Ovary (tissue), 9 donors: ENCODE results near the gene KPTN. TPM values are rescaled to one million over a fixed set of nuclear protein-coding genes. Genes with fewer than 3 reads are reported as not detected.

Experiments used
- DNase-seq, 5 donors: peaks; one replicate each; pipeline ENCODE4 v3.0.0-alpha.2; 2019 to 2020
- H3K27ac ChIP-seq, 2 donors: fragments of 200-600 bp; one replicate each; pipeline versions ENCODE4 v1.5.1 to v1.8.0; 2019 to 2022
- H3K27me3 ChIP-seq: fragments of 200-600 bp; one replicate; pipeline ENCODE4 v1.8.0; 2022
- H3K36me3 ChIP-seq: fragments of 200-600 bp; sonication (generic); one replicate; pipeline ENCODE4 v1.5.1; 2019
- H3K4me1 ChIP-seq: one replicate; pipeline ENCODE4 v1.8.1; 2013; ENCODE audit warnings: mild to moderate bottlenecking, moderate library complexity; ENCODE audit not compliant: insufficient read depth
- H3K4me3 ChIP-seq: fragments of 200-600 bp; sonication (generic); one replicate; pipeline ENCODE4 v1.5.1; 2017
- H3K9me3 ChIP-seq, 2 donors: fragments of 200-600 bp in 1 of 2; sonication (generic) in 1 of 2; one replicate each; pipeline versions ENCODE4 v1.5.1 to v1.8.1; 2013 to 2019; ENCODE audit warnings: mild to moderate bottlenecking in 1 of 2, moderate library complexity in 1 of 2
- CTCF ChIP-seq, 3 donors: fragments of 450-650 bp in 2 of 3; fragments of 200-600 bp in 1 of 3; IDR thresholded peaks; one replicate each; pipeline versions ENCODE4 v1.5.1 to v1.8.0; 2016 to 2022; ENCODE audit warnings: antibody characterized with exemption in 3 of 3, mild to moderate bottlenecking in 1 of 3
- EP300 ChIP-seq: sonication (generic); formaldehyde crosslinking; IDR thresholded peaks from one replicate; pipeline ENCODE4 v1.6.1; 2017; ENCODE audit warnings: antibody characterized with exemption
- POLR2A ChIP-seq: fragments of 450-650 bp; IDR thresholded peaks from one replicate; pipeline ENCODE4 v1.6.1; 2017; ENCODE audit warnings: antibody characterized with exemption, mild to moderate bottlenecking, moderate library complexity
- WGBS, 3 donors: extraction: QIAGEN DNeasy Blood & Tissue Kit in 1 of 3; methylation state at CpG; one replicate each; pipeline versions ENCODE4 v1.1.5 to v1.1.7; 2013 to 2017; 5-methylcytosine and 5-hydroxymethylcytosine counted together
- intact Hi-C, 4 donors: fragments of 100-400 bp; cut with DNase I; formaldehyde crosslinking; loops; one replicate each; pipeline versions ENCODE4 v1.11.0 to v1.15.1; 2022 to 2023
- polyA plus RNA-seq, 2 donors: library from polyadenylated mRNA; stranded (reverse); fragments of 200-250 nt in 1 of 2; fragments of 350-450 nt in 1 of 2; fragmentation: Illumina TruSeq in 1 of 2; extraction: RNeasy Lipid Tissue Mini Kit (QIAGEN cat#74804) in 1 of 2; gene quantifications; one replicate each; pipeline ENCODE4 v1.2.3, GENCODE V29; 2013 to 2014
- total RNA-seq, 7 donors: library from RNA; depleted of rRNA in 2 of 7; stranded (reverse); fragments of >200 nt in 2 of 7; fragmentation: NEBNext Ultra II Directional in 3 of 7; extraction: Animal tissue kit (Norgen Biotek cat#: 25700) in 3 of 7; gene quantifications; one replicate each; pipeline versions ENCODE4 v1.1.0 to v1.2.4, GENCODE V29; 2016 to 2023
- donor health status: DM: no; HTN: no; CAD: no; lungs with moderate emphysema.
- donor health status: DM: no; HTN: no; CAD: no.
- donor health status: Bipolar disorder and iron deficiency.
- donor health status: DM: yes; HTN: yes; CAD: no.
- donor health status: DM: no; HTN: no; CAD: no.
- donor health status: DM: yes; HTN: yes; CAD: no.

The KPTN gene
- total and polyA plus RNA-seq, 9 donors, result 2.8 to 5.5 (median 4.4) TPM

GRCh38 chr19:47505506-47505905, 21.5 kb upstream of the KPTN start:
- Histone ChIP-seq H3K9me3 (no peaks in the 10 kb centered on the region), H3K4me1 (peaks cover 17% of the 10 kb centered on the region), H3K27me3 (no peaks in the 10 kb centered on the region), H3K36me3 (no peaks in the 10 kb centered on the region), H3K4me3 (no peak overlapping the region), H3K27ac (no peak overlapping the region)
- TF ChIP-seq CTCF (IDR thresholded peaks at IDR 0.05) (no peak), EP300 (no peak), POLR2A (no peak)
- 89 to 94% (median 94%) methylated on average over 6 of the region's 6 CpGs for WGBS, 3 donors
- intact Hi-C loops, result no loop called here
- DNase-seq, result no peak

GRCh38 chr19:47503826-47504150, 19.8 kb upstream of the KPTN start:
- H3K9me3 ChIP-seq, result no peaks in the 10 kb centered on the region
- TF ChIP-seq POLR2A (no peak), EP300 (no peak), CTCF (IDR thresholded peaks at IDR 0.05) (no peak)
- WGBS, 3 donors, result 71 to 89% (median 81%) methylated on average over 5 of the region's 5 CpGs
- DNase-seq, result no peak
- no peaks in the 10 kb centered on the region for H3K27me3 ChIP-seq
- H3K36me3 ChIP-seq, result no peaks in the 10 kb centered on the region
- peaks cover 10% of the 10 kb centered on the region for H3K4me1 ChIP-seq
- intact Hi-C loops, result no loop called here
- H3K4me3 ChIP-seq, result no peak overlapping the region
- no peak overlapping the region for H3K27ac ChIP-seq

- 92 to 97% (median 95%) methylated on average over 12 to 13 of the region's 13 CpGs for WGBS, 3 donors
- Histone ChIP-seq H3K27ac (no peak overlapping the region), H3K9me3 (no peaks in the 10 kb centered on the region), H3K4me3 (no peak overlapping the region), H3K36me3 (no peaks in the 10 kb centered on the region), H3K27me3 (no peaks in the 10 kb centered on the region), H3K4me1 (peaks cover 6% of the 10 kb centered on the region)
- DNase-seq, result no peak
- TF ChIP-seq POLR2A (no peak), CTCF (IDR thresholded peaks at IDR 0.05) (no peak), EP300 (no peak)
- intact Hi-C loops, result no loop called here
Observed at GRCh38 chr19:47503130-47503825, 19.3 kb upstream of the KPTN start.

GRCh38 chr19:47499863-47500830, 16.1 kb upstream of the KPTN start:
- Histone ChIP-seq H3K36me3 (no peaks in the 10 kb centered on the region), H3K27ac (no peak overlapping the region), H3K27me3 (no peaks in the 10 kb centered on the region), H3K4me1 (no peaks in the 10 kb centered on the region), H3K4me3 (no peak overlapping the region), H3K9me3 (no peaks in the 10 kb centered on the region)
- intact Hi-C loops, result no loop called here
- DNase-seq, result no peak
- 81 to 82% (median 82%) methylated on average over 32 of the region's 32 CpGs for WGBS, 3 donors
- no peak for TF ChIP-seq EP300
- no peak for TF ChIP-seq CTCF (IDR thresholded peaks at IDR 0.05)
- TF ChIP-seq POLR2A, result no peak
